Ishikawa (cell line): ENCODE results near the gene SRSF7.

ENCODE experiments used
- CEBPB ChIP-seq: IDR thresholded peaks from 2 replicates; pipeline ENCODE4 v1.6.1; 2012
- CREB1 ChIP-seq: IDR thresholded peaks from 2 replicates; pipeline ENCODE4 v1.6.1; 2012; ENCODE audit warnings: low read depth
- EGR1 ChIP-seq: IDR thresholded peaks from 2 replicates; pipeline ENCODE4 v1.6.1; 2012
- EP300 ChIP-seq: IDR thresholded peaks from 2 replicates; pipeline ENCODE4 v1.6.1; 2012; ENCODE audit warnings: borderline replicate concordance
- FOXM1 ChIP-seq: IDR thresholded peaks from 2 replicates; pipeline ENCODE4 v1.6.1; 2012; ENCODE audit warnings: low read depth, borderline replicate concordance
- NFIC ChIP-seq: IDR thresholded peaks from 2 replicates; pipeline ENCODE4 v1.6.1; 2012
- RAD21 ChIP-seq: IDR thresholded peaks from 2 replicates; pipeline ENCODE4 v1.6.1; 2012; ENCODE audit warnings: low read depth
- TAF1 ChIP-seq: IDR thresholded peaks from 2 replicates; pipeline ENCODE4 v1.6.1; 2012; ENCODE audit warnings: low read depth, mild to moderate bottlenecking
- TCF12 ChIP-seq: IDR thresholded peaks from 2 replicates; pipeline ENCODE4 v1.6.1; 2012; ENCODE audit warnings: low read depth
- TEAD4 ChIP-seq: IDR thresholded peaks from 2 replicates; pipeline ENCODE4 v1.6.1; 2012
- YY1 ChIP-seq: IDR thresholded peaks from 2 replicates; pipeline ENCODE4 v1.6.1; 2012; ENCODE audit warnings: low read depth
- ZBTB7A ChIP-seq: IDR thresholded peaks from 2 replicates; pipeline ENCODE4 v1.6.1; 2012; ENCODE audit warnings: low read depth
- TF ChIP-seq, protein P1 (sequence below): IDR thresholded peaks from 2 replicates; pipeline ENCODE4 v1.6.1; 2012; ENCODE audit warnings: low read depth, mild to moderate bottlenecking
- TF ChIP-seq, protein P2 (sequence below): IDR thresholded peaks from 2 replicates; pipeline ENCODE4 v1.6.1; 2012
- TF ChIP-seq, protein P3 (sequence below): IDR thresholded peaks from 2 replicates; pipeline ENCODE4 v1.6.1; 2012

Gene SRSF7

DNA sequence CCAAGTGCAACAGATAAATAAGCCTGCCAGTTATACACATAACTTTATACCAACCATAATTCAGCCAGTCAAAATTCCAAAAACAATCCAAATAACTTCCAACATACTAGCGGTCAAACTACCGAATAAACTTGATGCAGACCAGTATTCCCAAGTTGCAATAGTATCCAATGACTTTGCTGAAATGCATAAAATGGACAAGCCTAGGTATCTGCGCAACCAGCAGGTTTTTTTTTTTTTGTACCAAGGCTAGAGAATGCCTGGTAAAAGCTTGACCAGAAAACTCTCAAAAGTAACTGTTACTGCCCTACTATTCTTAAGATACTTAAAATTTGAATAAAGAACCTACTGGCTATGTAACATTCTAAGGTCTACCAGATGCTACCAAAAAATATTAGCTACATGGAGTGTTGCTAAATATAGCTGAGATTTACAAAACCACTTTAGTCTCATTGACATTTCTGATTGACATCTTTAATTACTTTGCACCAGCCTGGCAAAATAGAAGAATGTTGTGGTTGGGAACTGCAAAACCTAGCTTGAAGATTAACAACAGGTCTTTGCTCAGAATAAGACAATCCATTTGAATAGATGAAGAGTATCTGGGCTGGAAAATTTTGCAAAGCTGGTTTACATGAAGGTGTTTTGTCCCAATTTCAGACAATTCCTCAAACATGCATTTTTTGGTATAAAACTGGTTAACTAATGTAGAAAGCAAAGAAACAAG, 7.3 kb downstream of the SRSF7 start:
- TF ChIP-seq, protein P1, sequence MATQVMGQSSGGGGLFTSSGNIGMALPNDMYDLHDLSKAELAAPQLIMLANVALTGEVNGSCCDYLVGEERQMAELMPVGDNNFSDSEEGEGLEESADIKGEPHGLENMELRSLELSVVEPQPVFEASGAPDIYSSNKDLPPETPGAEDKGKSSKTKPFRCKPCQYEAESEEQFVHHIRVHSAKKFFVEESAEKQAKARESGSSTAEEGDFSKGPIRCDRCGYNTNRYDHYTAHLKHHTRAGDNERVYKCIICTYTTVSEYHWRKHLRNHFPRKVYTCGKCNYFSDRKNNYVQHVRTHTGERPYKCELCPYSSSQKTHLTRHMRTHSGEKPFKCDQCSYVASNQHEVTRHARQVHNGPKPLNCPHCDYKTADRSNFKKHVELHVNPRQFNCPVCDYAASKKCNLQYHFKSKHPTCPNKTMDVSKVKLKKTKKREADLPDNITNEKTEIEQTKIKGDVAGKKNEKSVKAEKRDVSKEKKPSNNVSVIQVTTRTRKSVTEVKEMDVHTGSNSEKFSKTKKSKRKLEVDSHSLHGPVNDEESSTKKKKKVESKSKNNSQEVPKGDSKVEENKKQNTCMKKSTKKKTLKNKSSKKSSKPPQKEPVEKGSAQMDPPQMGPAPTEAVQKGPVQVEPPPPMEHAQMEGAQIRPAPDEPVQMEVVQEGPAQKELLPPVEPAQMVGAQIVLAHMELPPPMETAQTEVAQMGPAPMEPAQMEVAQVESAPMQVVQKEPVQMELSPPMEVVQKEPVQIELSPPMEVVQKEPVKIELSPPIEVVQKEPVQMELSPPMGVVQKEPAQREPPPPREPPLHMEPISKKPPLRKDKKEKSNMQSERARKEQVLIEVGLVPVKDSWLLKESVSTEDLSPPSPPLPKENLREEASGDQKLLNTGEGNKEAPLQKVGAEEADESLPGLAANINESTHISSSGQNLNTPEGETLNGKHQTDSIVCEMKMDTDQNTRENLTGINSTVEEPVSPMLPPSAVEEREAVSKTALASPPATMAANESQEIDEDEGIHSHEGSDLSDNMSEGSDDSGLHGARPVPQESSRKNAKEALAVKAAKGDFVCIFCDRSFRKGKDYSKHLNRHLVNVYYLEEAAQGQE: no peak
- no peak for TF ChIP-seq YY1
- TF ChIP-seq TCF12: no peak
- no peak for TF ChIP-seq NFIC
- TF ChIP-seq, protein P2, sequence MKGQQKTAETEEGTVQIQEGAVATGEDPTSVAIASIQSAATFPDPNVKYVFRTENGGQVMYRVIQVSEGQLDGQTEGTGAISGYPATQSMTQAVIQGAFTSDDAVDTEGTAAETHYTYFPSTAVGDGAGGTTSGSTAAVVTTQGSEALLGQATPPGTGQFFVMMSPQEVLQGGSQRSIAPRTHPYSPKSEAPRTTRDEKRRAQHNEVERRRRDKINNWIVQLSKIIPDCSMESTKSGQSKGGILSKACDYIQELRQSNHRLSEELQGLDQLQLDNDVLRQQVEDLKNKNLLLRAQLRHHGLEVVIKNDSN: no peak
- TF ChIP-seq TEAD4: no peak
- TF ChIP-seq ZBTB7A: no peak
- TF ChIP-seq TAF1: no peak
- TF ChIP-seq RAD21: no peak
- TF ChIP-seq CREB1: no peak
- TF ChIP-seq, protein P3, sequence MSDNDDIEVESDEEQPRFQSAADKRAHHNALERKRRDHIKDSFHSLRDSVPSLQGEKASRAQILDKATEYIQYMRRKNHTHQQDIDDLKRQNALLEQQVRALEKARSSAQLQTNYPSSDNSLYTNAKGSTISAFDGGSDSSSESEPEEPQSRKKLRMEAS: no peak
- no peak for TF ChIP-seq EGR1

DNA sequence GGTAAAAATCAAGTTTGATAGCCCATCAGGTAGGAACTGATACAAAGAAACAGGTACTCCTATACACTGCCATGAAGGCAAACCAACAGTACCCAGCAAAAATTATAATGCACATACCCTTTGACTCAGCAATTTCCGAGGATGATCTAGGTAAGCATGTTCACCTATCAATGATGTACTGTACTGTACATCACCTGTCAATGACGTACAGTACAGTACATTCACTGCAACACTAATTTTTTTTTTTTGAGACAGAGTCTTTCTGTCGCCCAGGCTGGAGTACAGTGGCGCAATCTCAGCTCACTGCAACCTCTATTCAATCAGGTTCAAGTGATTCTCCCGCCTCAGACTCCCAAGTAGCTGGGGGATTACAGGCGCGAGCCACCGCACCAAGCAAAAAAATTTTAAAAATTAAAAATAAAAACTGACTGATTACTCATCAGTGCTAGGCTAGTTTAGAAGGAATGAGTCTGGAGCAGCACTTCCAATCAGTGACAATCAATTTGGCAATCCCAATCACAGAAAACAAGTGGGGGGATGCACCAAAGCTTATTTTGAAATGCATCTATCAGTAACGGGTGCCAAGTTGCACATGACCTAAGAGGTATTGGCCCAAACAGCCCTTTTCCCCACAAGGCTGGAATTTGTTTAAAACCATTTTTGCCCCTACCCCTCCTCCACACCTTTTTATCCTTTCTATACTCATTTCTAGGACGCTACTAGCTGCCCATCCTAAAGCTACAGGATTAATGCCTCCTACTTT, 8.2 kb downstream of the SRSF7 start:
- TF ChIP-seq ZBTB7A: no peak
- TF ChIP-seq, protein P1: no peak
- TF ChIP-seq, protein P3: no peak
- TF ChIP-seq TAF1: no peak
- no peak for TF ChIP-seq TCF12

DNA sequence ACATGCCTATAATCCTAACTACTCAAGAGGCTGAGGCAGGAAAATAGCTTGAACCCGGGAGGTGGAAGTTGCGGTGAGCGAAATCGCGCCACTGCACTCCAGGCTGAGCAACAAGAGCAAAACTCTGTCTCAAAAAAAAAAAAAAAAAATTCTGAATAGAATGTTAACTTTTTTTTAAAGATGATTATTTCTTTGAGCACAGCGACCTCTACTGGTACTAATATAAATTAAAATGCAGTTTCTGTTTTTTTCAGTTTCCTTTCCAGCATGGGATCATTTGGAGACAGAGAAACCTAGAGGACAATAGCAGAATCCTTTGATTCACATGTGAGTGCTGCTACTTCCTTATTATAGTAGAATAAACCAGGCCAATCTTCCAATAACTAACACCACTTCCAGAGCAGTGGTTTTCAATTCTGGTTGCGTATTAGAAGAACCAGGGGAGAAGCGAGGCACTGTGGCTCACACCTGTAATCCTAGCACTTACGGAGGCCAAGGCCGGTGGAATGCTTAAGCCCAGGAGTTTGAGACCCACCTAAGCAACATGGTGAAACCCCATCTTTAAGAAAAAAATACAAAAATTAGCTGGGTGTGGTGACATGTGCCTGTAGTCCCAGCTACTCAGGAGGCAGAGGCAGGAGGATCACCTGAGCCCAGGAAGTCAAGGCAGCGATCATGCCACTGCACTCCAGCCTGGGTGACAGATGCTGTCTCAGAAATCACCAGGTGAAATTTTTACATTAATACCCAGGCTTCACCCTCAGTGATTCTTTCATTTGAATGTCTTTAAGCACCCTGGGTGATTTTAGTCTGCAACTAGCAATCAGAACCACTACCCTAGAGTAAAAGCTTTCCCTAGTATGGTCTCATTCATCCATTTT, 10.1 kb downstream of the SRSF7 start:
- peak; percentile 40; the same call in 1 of the 2 replicates for TF ChIP-seq RAD21
- TF ChIP-seq NFIC: no peak
- TF ChIP-seq, protein P1: no peak
- no peak for TF ChIP-seq YY1
- TF ChIP-seq EP300: no peak
- TF ChIP-seq EGR1: no peak

DNA sequence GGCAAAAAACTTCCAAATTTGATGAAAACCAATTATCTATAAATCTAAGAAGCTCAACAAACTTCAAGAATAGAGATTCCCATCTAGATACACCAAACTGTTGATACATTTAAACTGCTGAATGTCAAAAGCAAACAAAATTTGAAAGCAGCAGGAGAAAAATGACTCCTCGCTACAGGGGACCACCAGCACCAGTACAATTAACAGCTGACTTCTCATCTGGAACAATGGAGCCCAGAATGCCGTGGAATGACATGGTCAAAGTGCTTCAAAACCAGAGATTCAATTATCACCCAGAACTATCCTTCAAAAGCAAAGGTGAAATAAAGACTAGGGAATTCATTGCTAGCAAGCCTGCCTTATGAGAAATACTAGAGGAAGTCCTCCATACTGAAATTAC, 11.6 kb downstream of the SRSF7 start:
- TF ChIP-seq EP300: no peak
- no peak for TF ChIP-seq FOXM1
- TF ChIP-seq TCF12: no peak
- TF ChIP-seq, protein P2: no peak
- no peak for TF ChIP-seq EGR1
- no peak for TF ChIP-seq CEBPB
- TF ChIP-seq ZBTB7A: no peak
- no peak for TF ChIP-seq NFIC
- no peak for TF ChIP-seq YY1
- TF ChIP-seq RAD21: no peak
- no peak for TF ChIP-seq TEAD4
- TF ChIP-seq, protein P1: no peak
- TF ChIP-seq CREB1: no peak
- TF ChIP-seq TAF1: no peak
